ENCODE measurements around the gene SOX10.

Gene SOX10

DNA sequence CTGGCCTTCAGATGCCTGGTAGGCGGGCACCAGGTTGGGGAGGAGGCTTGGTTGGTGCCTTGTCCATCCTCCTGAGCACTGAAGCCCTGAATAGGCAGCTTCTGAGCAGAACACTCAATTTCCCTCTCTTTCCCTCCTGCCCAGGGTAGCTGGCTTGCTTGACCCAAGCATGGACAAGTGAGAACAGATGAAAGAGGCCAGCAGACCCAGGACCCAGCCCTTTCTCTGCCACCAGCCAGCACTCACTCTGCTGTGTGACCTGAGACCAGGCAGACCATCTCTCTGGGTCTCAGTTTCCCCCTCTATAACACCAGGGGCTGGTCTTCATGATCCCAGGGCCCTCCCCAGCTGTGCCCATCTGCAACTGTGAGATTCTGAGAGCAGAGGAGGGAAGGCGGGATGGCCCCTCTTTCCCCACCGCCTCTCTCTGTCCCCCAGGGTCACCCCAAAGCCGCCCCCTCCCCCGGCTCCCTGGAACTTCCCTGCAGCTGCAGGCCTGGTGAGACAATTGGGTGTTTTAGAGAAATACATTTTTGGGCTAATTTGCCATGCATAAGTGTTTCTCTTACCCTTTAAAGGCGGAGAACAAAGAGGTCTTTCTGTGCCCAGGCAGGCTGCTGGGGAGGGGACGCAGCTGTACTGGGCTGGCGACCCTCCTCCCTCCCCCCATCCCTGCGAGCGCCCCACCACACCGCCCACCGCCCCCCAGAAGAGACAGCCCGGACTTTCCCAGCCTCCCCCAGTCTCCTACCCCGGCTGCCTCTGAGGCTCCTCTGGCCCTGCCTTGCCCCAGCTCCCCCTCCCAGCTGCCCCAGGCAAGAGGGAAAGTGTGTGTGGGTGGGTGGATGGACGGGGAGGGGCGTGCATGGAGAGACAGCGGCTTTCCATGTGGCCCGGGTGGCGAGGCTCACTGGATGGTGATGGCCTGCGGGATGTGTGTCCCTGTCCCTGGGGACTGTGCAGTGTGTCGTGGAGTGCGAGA is 42.1 kb upstream of the SOX10 start:
- Histone ChIP-seq H3K27ac (ENCODE audit: low read depth, low read length) (no peak overlapping the region), H3K9me3 (ENCODE audit: control insufficient read depth, insufficient read depth, low read depth, low read length) (no peaks in the 10 kb centered on the region), H3K27me3 (ENCODE audit: control insufficient read depth, insufficient read depth, low read length) (no peaks in the 10 kb centered on the region), H3K4me3 (ENCODE audit: low read depth, low read length) (no peak overlapping the region), H3K36me3 (ENCODE audit: control insufficient read depth, insufficient read depth, low read length) (no peaks in the 10 kb centered on the region), H3K9ac (ENCODE audit: low read length) (no peak overlapping the region), H3K4me1 (ENCODE audit: control insufficient read depth, insufficient read depth, low read length) (peaks cover 10% of the 10 kb centered on the region; the same call in 1 of the 2 replicates)

GRCh38 chr22:38025514-38025913 is 41.2 kb upstream of the SOX10 start:
- no peak overlapping the region for H3K4me3 ChIP-seq (ENCODE audit: low read depth, low read length)
- no peak overlapping the region for H3K27ac ChIP-seq (ENCODE audit: low read depth, low read length)
- 0 out of 2 replicates have a peak, but pooled peaks cover 3% of the 10 kb centered on the region for H3K4me1 ChIP-seq (ENCODE audit: control insufficient read depth, insufficient read depth, low read length)
- no peaks in the 10 kb centered on the region for H3K9me3 ChIP-seq (ENCODE audit: control insufficient read depth, insufficient read depth, low read depth, low read length)
- H3K27me3 ChIP-seq (ENCODE audit: control insufficient read depth, insufficient read depth, low read length): no peaks in the 10 kb centered on the region
- no peak overlapping the region for H3K9ac ChIP-seq (ENCODE audit: low read length)
- H3K36me3 ChIP-seq (ENCODE audit: control insufficient read depth, insufficient read depth, low read length): no peaks in the 10 kb centered on the region

DNA sequence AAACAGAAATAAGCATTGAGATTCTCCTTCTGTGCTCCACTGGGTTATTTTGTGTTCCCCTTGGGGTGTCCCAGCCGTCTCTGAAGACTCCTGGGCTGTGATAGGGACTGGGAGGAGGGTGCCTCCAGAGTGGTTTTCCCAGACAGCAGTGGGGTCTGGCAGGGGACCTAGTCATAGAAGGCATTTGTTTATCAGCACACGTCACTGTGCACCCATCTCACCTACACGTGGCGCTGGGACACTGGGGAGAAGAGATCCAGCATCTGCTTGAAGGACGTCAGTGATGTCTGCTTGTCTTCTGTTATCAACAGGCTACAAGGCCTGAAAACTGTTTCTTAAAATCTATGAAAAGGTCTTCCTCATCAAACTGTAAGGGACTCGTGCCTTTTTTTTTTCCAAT is 38.7 kb upstream of the SOX10 start:
- Histone ChIP-seq H3K4me3 (ENCODE audit: low read depth, low read length) (no peak overlapping the region), H3K36me3 (ENCODE audit: control insufficient read depth, insufficient read depth, low read length) (no peaks in the 10 kb centered on the region), H3K9ac (ENCODE audit: low read length) (no peak overlapping the region), H3K27me3 (ENCODE audit: control insufficient read depth, insufficient read depth, low read length) (no peaks in the 10 kb centered on the region), H3K4me1 (ENCODE audit: control insufficient read depth, insufficient read depth, low read length) (no peaks in the 10 kb centered on the region), H3K9me3 (ENCODE audit: control insufficient read depth, insufficient read depth, low read depth, low read length) (no peaks in the 10 kb centered on the region), H3K27ac (ENCODE audit: low read depth, low read length) (no peak overlapping the region)

GRCh38 chr22:38021206-38021605 is 36.9 kb upstream of the SOX10 start:
- H3K4me3 ChIP-seq (ENCODE audit: low read depth, low read length): no peak overlapping the region
- H3K36me3 ChIP-seq (ENCODE audit: control insufficient read depth, insufficient read depth, low read length): no peaks in the 10 kb centered on the region
- H3K4me1 ChIP-seq (ENCODE audit: control insufficient read depth, insufficient read depth, low read length): 0 out of 2 replicates have a peak, but pooled peaks cover 1% of the 10 kb centered on the region
- no peak overlapping the region for H3K27ac ChIP-seq (ENCODE audit: low read depth, low read length)
- H3K27me3 ChIP-seq (ENCODE audit: control insufficient read depth, insufficient read depth, low read length): no peaks in the 10 kb centered on the region
- no peak overlapping the region for H3K9ac ChIP-seq (ENCODE audit: low read length)
- H3K9me3 ChIP-seq (ENCODE audit: control insufficient read depth, insufficient read depth, low read depth, low read length): no peaks in the 10 kb centered on the region

- H3K27me3 ChIP-seq (ENCODE audit: control insufficient read depth, insufficient read depth, low read length): no peaks in the 10 kb centered on the region
- H3K4me3 ChIP-seq (ENCODE audit: low read depth, low read length): no peak overlapping the region
- no peak overlapping the region for H3K9ac ChIP-seq (ENCODE audit: low read length)
- H3K4me1 ChIP-seq (ENCODE audit: control insufficient read depth, insufficient read depth, low read length): 0 out of 2 replicates have a peak, but pooled peaks cover 2% of the 10 kb centered on the region
- no peak overlapping the region for H3K27ac ChIP-seq (ENCODE audit: low read depth, low read length)
- no peaks in the 10 kb centered on the region for H3K36me3 ChIP-seq (ENCODE audit: control insufficient read depth, insufficient read depth, low read length)
- no peaks in the 10 kb centered on the region for H3K9me3 ChIP-seq (ENCODE audit: control insufficient read depth, insufficient read depth, low read depth, low read length)
These were observed 34.8 kb upstream of the SOX10 start for GRCh38 chr22:38018938-38019827.

GRCh38 chr22:38017939-38018885 is 33.9 kb upstream of the SOX10 start:
- no peak overlapping the region for H3K27ac ChIP-seq (ENCODE audit: low read depth, low read length)
- H3K4me1 ChIP-seq (ENCODE audit: control insufficient read depth, insufficient read depth, low read length): 0 out of 2 replicates have a peak, but pooled peaks cover 2% of the 10 kb centered on the region
- H3K36me3 ChIP-seq (ENCODE audit: control insufficient read depth, insufficient read depth, low read length): no peaks in the 10 kb centered on the region
- no peak overlapping the region for H3K4me3 ChIP-seq (ENCODE audit: low read depth, low read length)
- no peaks in the 10 kb centered on the region for H3K27me3 ChIP-seq (ENCODE audit: control insufficient read depth, insufficient read depth, low read length)
- no peak overlapping the region for H3K9ac ChIP-seq (ENCODE audit: low read length)
- H3K9me3 ChIP-seq (ENCODE audit: control insufficient read depth, insufficient read depth, low read depth, low read length): no peaks in the 10 kb centered on the region

DNA sequence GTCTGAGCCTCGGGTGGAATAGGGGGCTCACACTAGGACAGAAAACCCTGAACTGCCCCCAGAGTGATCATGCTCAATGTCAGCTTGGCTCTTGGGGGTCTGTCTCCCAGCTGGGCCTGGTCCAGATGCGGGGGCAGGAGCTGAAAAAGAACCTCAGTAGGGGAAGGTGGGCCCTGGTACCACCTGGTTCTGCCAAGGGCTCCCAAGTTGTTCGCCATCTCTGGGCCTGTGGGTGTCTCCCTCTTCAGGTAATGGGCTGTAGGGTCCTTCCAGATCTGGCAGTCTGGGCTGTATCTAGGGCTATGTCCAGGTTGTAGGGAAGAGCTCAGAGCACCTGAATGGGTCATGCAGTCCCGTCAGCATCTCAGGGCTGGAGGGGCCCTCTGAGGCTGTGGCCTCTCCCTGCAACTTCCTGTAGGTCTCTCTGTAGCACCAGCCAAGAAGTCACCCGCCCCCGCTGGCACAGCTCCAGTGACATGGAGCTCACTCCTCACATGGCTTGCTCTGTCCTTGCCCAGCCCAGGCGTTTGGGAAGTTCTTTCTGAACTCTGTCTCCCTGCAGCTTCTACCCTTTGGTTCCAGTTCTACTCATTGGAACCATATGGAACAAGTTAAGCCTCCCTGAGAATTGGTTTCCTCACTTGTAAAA is 33.0 kb upstream of the SOX10 start:
- Histone ChIP-seq H3K4me3 (ENCODE audit: low read depth, low read length) (no peak overlapping the region), H3K9me3 (ENCODE audit: control insufficient read depth, insufficient read depth, low read depth, low read length) (no peaks in the 10 kb centered on the region), H3K27ac (ENCODE audit: low read depth, low read length) (no peak overlapping the region), H3K9ac (ENCODE audit: low read length) (no peak overlapping the region), H3K27me3 (ENCODE audit: control insufficient read depth, insufficient read depth, low read length) (no peaks in the 10 kb centered on the region), H3K4me1 (ENCODE audit: control insufficient read depth, insufficient read depth, low read length) (0 out of 2 replicates have a peak, but pooled peaks cover 2% of the 10 kb centered on the region), H3K36me3 (ENCODE audit: control insufficient read depth, insufficient read depth, low read length) (no peaks in the 10 kb centered on the region)

- H3K4me1 ChIP-seq (ENCODE audit: control insufficient read depth, insufficient read depth, low read length): 0 out of 2 replicates have a peak, but pooled peaks cover 2% of the 10 kb centered on the region
- H3K9me3 ChIP-seq (ENCODE audit: control insufficient read depth, insufficient read depth, low read depth, low read length): no peaks in the 10 kb centered on the region
- H3K36me3 ChIP-seq (ENCODE audit: control insufficient read depth, insufficient read depth, low read length): no peaks in the 10 kb centered on the region
- H3K27me3 ChIP-seq (ENCODE audit: control insufficient read depth, insufficient read depth, low read length): no peaks in the 10 kb centered on the region
- 0 out of 2 replicates have a peak overlapping the region, but pooled peaks have one; percentile 32 for H3K27ac ChIP-seq (ENCODE audit: low read depth, low read length)
- no peak overlapping the region for H3K4me3 ChIP-seq (ENCODE audit: low read depth, low read length)
- H3K9ac ChIP-seq (ENCODE audit: low read length): no peak overlapping the region
These were observed 32.1 kb upstream of the SOX10 start for GRCh38 chr22:38016182-38017151.

DNA sequence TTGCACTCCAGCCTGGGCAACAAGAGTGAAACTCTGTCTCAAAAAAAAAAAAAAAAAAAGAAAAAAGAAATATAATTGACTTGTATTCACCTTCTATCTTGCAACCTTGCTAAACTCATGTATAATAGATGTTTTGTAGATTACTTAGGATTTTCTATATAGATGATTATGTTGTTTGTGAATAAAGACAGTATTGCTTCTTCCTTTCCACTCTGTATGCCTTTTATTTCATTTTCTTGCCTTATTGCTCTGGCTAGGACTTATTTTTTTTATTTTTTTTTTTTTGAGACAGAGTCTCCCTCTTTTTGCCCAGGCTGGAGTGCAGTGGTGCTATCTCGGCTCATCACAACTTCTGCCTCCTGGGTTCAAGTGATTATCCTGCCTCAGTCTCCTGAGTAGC is 29.7 kb upstream of the SOX10 start:
- no peaks in the 10 kb centered on the region for H3K36me3 ChIP-seq (ENCODE audit: control insufficient read depth, insufficient read depth, low read length)
- H3K27ac ChIP-seq (ENCODE audit: low read depth, low read length): no peak overlapping the region
- 0 out of 2 replicates have a peak, but pooled peaks cover 2% of the 10 kb centered on the region for H3K4me1 ChIP-seq (ENCODE audit: control insufficient read depth, insufficient read depth, low read length)
- no peak overlapping the region for H3K9ac ChIP-seq (ENCODE audit: low read length)
- no peak overlapping the region for H3K4me3 ChIP-seq (ENCODE audit: low read depth, low read length)
- H3K9me3 ChIP-seq (ENCODE audit: control insufficient read depth, insufficient read depth, low read depth, low read length): no peaks in the 10 kb centered on the region
- H3K27me3 ChIP-seq (ENCODE audit: control insufficient read depth, insufficient read depth, low read length): no peaks in the 10 kb centered on the region

Measured in HUES6 (cell line).